ENCODE data around the gene TSPY4. TPM values are rescaled to one million over a fixed set of nuclear protein-coding genes. Genes with fewer than 3 reads are reported as not detected.

Gene TSPY4, protein sequence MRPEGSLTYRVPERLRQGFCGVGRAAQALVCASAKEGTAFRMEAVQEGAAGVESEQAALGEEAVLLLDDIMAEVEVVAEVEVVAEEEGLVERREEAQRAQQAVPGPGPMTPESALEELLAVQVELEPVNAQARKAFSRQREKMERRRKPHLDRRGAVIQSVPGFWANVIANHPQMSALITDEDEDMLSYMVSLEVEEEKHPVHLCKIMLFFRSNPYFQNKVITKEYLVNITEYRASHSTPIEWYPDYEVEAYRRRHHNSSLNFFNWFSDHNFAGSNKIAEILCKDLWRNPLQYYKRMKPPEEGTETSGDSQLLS
- total RNA-seq: not detected in 2 replicates

DNA sequence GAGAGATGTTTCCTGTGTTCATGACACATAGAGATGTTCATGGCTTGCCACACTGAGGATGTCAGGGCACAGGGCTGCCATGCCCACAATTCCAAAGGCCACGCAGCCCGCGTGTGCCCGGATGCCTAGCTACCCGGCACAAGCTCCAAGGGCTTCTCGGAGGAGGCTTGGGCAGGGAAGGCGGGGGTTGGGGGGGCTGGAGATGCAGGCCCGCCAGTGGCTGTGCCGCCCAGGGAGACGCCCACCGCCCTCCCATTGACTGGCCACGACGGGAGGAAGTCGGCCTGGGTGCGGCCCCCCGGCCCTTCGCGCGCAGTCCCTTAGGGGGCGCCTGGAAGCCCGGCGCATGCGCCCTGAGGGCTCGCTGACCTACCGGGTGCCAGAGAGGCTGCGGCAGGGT is at the start of gene TSPY4:
Gene TSPY4, plus strand, starts transcription at position 301 of the 400 bp plus-strand sequence. Its CDS starts 46 bp downstream, at position 347.

DNA sequence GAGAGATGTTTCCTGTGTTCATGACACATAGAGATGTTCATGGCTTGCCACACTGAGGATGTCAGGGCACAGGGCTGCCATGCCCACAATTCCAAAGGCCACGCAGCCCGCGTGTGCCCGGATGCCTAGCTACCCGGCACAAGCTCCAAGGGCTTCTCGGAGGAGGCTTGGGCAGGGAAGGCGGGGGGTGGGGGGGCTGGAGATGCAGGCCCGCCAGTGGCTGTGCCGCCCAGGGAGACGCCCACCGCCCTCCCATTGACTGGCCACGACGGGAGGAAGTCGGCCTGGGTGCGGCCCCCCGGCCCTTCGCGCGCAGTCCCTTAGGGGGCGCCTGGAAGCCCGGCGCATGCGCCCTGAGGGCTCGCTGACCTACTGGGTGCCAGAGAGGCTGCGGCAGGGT is 20.2 kb downstream of the TSPY4 start, which contains the start of gene TSPY8:
Gene TSPY8, plus strand, starts transcription at position 301 of the 400 bp plus-strand sequence. Its CDS starts 46 bp downstream, at position 347.

Other genes starting within 250 kb of the TSPY4 start
- not detected in 2 replicates for gene TSPY8, start 20.3 kb downstream of the TSPY4 start, total RNA-seq
- gene TSPY3, start 61.0 kb downstream of the TSPY4 start, total RNA-seq: not detected in 2 replicates
- gene TSPY1, start 129.5 kb downstream of the TSPY4 start, total RNA-seq: not detected in 2 replicates
- not detected in 2 replicates for gene TSPY9, start 149.8 kb downstream of the TSPY4 start, total RNA-seq
- not detected in 2 replicates for gene TSPY10, start 190.4 kb downstream of the TSPY4 start, total RNA-seq

All from dermis lymphatic vessel endothelial cell (primary cell).